ENCODE measurements around the gene TMPRSS6. TPM values are rescaled to one million over a fixed set of nuclear protein-coding genes. Genes with fewer than 3 reads are reported as not detected.

The TMPRSS6 gene
- total RNA-seq, 1 donor from 2014 or later: not detected

DNA sequence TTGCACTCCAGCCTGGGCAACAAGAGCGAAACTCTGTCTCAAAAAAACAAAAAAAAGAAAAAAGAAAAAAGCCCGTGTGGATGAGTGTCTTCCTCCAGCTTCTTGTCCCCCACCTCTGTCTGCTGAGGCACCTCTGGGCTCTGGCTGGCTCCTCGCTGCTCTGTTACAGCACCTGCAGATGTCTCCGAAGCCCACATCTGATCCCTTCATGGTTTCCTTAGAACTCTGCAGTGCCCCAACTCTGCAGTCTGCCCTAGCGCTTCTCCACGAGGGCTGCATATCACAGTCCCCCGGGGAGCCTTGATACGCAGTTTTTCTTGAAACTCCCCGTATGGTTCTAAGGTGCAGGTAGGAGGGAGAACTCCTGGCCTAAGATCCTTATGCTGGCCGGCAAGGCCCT lies 42.1 kb downstream of the TMPRSS6 start:
- DNase-seq (ENCODE audit: low read depth, low spot score): no peak

DNA sequence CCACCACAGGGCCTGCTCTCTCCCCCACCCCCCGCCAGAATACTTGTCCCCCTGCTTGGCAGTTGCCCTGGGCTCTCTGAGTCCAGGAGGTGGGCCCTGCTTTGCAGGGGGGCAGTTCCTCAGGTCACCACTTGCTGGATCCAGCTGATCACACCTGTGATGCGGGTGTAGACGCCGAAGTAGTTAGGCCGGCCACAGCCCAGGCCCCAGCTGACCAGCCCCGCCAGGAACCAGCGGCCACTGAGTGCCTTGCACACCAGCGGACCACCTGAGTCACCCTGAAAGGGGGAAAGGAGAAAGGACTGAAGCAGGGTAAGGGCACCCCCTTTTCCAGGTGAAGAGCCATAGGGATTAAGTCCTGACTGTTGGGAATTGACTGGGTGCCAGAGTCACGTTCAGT lies 43.6 kb downstream of the TMPRSS6 start:
- no peak for DNase-seq (ENCODE audit: low read depth, low spot score)

DNA sequence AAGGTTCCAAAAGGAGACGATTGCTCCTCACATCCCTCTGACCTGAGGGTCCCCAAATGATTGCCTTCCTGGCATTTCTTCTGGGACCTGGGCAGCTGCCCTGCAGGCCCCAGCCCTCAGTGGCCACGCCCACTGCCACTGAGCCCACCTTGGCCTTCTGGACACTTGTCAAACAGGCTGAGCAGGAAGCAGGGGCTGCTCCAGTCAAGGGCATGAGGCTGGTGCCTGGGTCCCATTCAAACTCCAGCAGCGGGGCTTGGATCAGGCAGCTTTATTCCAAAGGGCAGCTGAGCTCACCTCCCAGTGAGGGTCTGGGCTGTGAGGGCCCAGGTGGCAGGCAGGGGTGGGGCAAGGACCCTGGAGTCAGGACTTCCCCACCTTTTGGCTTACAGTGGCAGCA lies 44.3 kb downstream of the TMPRSS6 start:
- no peak for DNase-seq (ENCODE audit: low read depth, low spot score)

DNA sequence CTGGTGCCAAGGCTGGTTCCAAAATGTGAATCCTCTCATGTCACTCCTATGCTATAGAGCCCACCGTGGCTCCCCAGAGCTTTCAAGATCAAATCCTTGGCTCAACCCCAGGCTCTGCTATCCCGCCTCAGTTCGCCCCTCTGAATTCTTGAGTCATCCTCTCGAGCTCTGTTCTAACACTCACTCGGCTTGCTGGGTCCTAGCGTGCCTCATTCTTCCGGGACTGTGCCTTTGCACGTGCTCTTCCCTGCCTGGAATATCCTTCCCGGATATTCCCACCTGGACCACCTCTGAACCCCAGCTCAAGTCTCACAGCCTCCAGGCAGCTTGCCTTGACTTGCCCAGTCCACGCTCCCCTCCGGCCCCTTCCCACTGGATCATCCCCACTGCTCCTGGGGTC lies 45.0 kb downstream of the TMPRSS6 start:
- DNase-seq (ENCODE audit: low read depth, low spot score): no peak

DNA sequence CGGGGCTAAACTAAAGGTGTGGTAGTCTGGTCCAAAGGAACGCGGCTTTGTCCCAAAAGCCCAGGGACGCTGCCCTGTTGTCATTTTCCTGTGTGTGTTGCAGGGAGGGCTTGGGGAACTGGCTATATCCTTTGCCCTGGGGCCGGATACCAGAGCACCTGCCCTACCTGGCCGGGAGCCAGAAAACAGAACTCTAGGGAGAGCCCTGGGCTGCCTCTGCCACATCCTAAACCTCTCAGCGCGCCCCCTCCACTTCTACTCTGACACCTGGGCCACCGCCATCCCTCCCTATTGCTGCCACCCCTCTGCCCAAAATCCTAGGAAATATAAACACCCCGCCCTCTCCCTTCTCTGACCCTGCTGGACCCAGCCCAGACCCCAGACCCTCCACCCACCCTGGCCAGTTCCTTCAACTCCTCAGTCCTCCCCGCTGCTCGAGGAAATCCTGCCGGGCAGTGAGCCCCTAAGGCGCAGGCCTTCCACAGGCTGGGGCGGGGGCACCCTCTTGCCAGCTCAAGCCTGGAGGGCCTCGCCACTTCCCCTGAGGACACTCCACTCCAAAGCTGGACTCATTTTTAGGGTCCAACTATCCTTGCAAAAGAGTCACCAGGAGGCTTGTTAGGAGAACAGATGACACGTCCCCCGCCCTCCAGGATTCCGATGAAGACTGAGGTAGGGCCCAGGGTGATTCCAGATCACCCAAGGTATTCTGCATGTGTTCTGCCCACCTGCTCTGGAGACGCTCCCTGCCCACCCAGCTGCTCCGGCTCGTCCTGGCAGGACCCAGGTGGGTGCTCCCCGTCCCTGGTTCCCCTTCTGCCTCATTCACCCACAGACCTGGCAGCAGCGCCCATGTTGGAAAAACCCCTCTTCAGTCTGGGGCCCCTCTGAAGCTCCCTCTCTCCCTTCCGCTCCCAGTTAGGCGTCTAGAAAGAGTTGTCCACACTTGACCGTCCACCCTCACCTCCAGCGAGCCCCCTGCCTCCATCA lies 45.8 kb downstream of the TMPRSS6 start:
- DNase-seq (ENCODE audit: low read depth, low spot score): no peak

DNA sequence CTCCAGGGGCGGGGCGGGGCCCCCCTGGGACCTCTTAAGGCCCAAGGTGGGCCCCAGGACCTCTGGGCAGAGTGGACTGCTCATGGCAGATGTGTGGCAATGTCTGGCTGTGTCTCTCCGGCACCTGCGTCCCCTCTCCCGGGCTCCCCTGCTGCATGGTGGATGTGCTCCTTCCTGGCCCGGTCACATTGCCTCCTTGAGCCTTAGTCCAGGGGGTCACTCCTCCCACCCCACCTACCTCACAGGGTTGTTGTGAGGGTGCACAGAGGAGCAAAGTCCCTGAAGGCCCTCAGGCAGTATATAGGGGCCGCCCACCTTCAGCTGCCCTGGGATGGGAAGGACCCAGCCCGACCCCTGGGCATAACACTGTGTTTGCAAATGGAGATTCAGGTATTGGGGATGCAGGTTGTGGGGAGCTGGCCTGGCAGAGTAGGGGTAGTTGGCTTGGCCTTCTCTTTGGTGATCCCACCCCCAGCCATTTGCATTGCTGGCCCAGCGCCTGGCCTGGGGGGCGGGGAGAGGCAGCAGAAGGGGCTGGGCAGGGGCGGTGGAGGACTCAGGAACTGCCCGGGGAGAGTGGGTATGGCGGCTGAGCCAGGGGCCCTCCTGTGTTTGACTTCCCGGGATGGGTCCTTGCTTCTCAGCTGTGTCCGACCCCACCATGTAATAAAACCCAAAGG lies 46.7 kb downstream of the TMPRSS6 start:
- no peak for DNase-seq (ENCODE audit: low read depth, low spot score)

DNA sequence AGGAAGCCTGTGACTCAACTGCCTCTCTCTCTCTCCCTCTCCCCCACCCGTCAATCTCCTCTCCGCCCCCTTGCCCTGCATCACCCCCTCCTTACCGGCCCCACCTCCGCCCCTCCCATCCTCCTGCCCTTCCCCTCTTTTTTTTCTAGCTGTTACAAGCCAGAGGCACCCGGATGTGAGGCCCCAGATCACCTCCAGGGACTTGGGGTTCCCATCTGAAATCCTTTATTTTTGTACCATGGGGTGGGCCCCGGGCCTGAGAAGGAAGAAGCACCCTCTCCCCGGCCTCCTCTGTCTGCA lies 47.2 kb downstream of the TMPRSS6 start:
- no peak for DNase-seq (ENCODE audit: low read depth, low spot score)

DNA sequence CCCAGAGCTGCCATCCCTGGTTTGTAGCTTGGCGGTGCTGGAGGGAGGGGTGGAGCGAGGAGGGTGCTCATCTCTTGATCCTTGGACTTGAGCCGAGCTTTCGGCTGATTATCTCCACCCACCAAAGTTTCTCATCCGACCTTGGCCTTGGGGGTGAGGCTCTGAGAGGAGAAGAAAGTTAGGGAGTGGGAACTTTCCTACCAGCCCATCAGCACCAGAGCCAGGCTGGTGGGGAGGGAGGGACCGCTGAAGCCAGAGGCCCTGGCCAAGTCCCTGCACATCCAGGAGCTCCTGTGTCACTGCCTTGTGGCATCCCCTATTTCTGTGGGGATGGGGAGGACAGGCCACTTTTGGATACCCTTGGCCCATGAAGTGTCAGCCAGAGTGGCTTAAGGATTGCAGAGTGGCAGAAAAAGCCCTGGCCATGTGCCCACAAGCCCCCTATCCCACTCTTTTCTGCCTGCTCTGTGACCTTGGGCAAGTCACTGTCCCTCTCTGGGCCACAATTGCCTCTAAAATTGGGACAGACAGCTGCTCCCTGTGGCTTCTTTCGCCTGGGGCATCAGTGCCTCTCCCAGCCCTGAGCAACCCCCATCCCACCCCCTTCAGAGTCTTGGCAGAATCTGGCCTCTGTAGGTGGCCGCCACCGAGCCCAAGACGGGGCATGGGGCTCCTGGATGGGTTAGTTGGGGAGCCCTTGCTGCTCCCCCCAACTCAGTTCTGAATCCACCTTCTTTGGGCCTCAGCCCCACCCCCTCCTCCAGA lies 47.7 kb downstream of the TMPRSS6 start:
- DNase-seq (ENCODE audit: low read depth, low spot score): no peak

DNA sequence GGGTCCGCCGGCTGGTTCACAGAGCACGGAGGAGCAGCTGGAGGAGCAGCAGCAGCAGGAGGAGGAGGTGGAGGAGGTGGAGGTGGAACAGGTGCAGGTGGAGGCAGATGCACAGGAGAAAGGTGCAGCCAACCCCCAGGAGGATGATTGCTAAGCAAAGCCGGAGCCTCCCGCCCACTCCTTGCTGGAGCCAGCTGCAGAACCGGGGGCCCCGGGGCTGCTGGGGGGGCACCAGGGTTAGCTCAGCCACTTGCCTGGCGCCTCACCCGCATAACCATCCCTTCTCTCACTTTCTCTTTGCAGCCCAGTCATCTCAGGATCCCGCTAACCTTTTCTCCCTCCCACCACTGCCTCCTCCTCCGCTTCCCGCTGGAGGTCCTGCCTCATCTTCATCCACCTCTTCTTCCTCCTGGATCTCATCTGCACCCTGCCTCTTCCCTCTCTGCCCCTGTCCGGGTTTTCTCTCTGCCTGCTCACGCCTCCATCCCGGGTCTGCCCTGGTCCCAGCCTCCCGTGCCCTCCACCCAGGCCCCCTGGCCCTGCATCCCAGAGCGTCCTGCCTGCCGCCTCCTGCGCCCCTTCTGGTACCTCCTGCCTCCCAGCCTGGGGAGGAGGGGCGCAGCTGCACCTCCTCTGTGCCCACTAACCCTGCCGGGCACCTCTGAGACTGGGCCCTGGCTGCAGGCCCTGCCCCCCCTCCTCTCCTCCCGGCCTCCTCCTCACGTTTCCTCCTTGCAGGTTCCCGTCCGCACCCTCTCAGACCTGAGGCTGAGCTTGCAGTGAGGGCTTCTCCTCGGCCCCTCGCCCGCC lies 48.5 kb downstream of the TMPRSS6 start:
- DNase-seq (ENCODE audit: low read depth, low spot score): no peak

DNA sequence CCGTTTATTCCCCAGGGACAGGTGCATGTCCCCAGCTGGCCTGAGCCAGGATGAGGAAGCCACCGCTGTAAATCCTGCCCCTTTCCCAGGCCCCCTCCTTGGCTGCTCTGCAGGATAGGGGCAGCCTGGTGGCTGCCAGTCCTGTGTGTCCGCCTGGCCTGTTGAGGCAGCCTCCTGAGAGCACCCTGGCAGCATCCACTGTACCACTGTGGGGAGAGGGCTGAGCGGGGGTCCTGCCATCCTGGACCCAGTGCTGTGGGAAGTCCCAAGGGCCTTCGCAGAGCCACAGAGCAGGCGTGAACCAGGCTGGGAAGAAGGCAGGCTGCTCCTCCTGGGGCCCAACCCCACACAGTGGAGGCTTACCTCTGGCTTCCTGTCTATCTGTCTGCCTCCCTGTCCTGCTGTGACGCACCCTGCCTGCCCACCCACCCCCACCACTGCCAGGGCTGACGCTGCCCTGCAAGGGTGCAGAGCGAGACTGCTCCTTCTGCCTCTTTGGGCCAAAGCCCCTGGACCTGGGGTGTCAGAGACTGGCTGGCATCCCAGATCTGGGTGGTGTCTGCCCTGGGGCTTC lies 49.5 kb downstream of the TMPRSS6 start:
- no peak for DNase-seq (ENCODE audit: low read depth, low spot score)

DNA sequence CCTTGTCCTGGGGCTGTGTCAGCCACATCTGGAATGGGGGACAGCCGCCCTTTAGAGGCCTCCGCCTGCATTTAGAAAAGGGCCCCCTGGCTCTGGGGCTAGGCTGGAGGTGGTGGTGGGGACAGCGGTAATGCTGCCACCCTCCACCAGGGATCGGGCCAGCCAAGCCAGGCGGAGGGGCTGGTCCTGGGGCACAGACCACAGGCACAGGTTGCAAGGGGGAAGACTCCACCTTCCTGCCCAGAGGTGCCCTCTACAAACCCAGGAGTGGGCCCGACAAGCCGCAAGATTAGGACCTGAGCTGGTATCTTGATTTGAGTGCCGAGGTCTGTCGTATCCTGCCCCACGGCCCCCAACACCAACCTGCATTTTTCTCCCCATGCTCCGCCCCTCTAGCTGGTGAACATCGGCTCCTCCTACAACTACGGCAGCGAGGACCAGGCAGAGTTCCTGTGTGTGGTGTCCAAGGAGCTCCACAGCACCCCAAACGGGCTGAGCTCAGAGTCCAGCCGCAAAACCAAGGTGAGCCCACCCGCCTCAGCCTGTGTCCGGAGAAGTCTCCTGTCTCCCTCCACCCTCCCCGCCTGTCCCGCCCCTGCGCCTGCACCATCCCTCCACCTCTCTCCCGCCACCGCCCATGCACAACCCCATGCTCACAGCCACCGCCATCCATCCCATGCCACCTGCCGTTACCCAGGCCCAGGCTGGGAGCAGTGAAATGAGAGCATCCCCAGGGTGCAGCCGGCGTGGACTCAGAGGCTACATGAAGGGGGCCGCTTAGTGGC lies 50.4 kb downstream of the TMPRSS6 start:
- no peak for DNase-seq (ENCODE audit: low read depth, low spot score)

DNA sequence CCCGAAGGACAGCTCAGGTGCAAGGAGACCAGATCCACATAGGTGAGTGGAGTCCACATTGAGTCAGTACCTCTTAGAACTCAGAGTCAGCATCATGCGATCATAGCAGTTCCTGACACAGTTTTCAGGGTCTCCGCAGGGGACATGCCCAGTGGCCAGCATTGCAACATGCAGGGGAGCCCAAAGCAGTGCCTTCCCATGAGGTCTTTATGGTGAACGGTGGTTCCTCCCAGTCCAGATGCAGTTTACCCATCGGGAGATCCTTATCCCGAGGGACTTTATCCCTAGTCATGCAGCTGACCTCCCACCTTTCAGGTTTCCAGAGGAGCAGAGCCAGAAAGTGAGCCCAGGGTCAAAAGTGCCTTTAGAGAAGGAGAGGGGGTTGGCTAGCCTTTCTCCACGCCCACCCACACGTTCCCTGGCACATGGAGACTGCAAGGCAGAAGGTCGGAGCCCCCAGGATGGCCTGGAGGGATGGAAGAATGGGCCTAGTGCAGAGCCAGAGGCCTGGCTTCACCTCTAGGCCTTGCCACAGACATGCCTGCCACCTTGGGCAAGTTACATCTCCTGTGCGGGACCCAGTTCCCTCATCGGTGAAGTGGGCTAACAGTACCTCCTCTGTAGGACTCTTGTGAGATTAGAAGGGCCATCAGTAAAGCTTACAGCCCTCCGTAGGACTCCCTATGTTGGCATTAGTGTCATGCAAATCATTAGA lies 51.6 kb downstream of the TMPRSS6 start:
- DNase-seq (ENCODE audit: low read depth, low spot score): no peak

DNA sequence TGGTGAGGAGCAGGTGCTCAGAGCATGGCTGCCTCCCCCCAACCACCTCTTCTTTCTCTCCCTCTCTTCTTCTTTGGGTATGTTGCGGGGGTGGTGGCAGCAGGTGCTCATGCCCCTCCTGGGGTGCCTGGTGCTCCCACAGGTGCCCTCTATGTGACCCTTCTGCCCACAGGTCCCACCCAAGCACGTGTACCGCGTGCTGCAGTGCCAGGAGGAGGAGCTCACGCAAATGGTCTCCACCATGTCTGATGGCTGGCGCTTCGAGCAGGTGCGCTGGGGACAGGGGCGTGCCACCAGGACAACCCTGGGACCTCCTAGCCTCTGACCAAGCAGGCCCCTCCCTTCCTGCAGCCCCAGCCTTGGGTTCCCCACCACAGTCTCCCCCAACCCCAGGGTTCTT lies 52.3 kb downstream of the TMPRSS6 start:
- no peak for DNase-seq (ENCODE audit: low read depth, low spot score)

DNA sequence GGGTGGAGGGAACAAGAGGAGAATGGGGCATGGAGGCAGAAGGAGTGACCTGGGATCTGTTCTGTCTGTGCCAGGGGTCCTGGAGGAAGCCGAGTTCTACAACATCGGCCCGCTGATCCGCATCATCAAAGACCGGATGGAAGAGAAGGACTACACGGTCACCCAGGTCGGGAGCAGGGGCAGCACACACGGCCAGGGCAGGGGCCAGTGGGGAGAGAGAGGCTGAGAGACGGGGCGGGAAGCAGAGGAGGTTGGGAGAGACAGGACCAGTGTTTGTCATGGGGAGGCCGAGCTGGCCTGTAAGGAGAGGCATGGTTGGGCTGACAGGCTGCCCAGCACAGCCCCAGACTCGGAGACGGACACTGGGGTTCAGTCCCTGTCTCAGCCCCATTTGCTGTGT lies 53.3 kb downstream of the TMPRSS6 start:
- DNase-seq (ENCODE audit: low read depth, low spot score): no peak

DNA sequence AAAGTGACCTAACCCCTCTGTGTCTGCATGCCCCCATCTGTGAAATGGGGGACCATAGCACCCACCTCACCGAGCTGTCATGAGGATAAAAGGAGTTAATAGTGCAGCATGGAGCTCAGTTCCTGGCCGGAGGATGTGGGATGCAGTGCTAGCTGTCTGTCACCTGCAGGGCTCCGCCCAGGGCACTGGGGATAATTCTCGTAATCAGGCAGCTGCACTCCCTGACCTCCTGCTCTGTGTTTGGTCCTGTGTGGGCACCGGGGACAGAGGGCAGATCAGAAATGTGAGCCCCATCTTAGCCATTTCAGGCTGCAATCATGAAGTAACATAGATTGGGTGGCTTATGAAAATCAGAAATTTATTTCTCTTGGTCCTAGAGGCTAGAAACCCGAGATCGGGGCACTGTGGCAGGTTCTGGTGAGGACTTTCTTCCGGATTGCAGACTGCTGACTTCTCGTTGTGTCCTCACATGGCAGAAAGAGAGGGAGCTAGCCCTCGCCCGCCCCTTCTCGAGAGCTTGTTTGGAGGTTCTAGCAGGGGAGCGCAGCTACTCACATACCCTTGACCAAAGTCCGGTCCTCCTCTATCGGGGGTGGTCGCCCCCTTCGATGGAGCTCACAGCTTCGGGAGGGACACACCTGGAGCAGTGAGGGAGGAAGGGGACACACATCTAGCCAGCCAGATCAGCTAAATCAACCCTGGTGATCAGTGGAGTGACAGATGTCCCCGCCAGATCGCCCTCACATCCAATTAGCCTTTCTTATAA lies 54.7 kb downstream of the TMPRSS6 start:
- no peak for DNase-seq (ENCODE audit: low read depth, low spot score)

DNA sequence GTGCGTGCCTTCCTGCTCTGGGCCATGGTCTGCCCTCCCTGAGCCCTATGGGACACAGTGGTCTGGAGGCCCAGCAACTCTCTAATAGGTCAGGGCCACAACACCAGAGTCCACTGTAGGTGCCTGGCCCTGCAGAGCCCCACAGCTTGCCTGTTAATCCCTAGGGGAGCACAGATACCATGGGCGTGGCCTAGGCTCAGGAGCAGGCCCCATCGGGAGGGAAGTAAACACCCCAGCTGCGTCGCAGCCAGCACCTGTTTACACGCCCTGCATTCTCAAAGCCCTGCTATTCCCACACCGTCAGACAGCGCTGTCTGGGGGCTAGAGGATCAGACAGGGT lies 55.5 kb downstream of the TMPRSS6 start:
- no peak for DNase-seq (ENCODE audit: low read depth, low spot score)

DNA sequence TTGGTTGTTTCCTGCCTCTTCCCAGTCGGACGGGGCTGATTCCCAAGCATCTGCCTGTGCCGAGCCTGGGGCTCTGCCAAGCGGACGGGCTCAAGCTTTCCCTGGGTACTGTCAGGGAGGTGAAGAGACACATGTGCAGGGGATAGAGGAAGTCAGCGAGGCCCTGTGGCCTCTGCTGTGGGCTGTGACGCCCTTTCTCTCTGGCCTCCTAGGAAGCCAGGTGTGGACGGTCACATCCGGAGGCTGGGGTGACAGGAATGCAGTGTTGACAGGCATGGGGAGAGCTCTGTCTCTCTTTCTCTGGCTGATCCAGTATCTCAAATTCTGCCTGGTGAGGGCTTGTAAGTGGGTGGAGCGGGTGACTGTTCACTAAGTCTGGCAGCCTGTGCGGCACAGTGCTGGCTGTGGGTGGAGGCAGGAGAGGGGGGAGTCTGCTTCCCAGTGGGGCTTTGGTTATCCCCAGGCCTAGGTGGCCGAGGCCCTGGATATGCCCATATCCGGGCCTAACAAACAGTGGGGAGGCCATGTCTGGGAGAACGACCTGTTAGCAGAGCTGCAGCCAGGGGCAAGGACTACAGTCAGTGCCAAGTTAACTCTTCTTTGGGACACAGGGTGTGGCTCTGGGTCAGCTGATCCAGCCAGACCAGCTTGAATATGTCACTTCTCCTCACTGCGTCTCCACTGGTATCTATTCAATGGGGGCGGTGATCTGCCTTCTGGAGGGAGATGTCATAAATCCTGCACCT lies 56.0 kb downstream of the TMPRSS6 start:
- no peak for DNase-seq (ENCODE audit: low read depth, low spot score)
